ENCODE results near the gene TDRD9. TPM values are rescaled to one million over a fixed set of nuclear protein-coding genes. Genes with fewer than 3 reads are reported as not detected.

Gene TDRD9
- total RNA-seq, 6 experiments from 2014 or later: 0.31 to 0.86 (median 0.43) TPM; not detected in 1

DNA sequence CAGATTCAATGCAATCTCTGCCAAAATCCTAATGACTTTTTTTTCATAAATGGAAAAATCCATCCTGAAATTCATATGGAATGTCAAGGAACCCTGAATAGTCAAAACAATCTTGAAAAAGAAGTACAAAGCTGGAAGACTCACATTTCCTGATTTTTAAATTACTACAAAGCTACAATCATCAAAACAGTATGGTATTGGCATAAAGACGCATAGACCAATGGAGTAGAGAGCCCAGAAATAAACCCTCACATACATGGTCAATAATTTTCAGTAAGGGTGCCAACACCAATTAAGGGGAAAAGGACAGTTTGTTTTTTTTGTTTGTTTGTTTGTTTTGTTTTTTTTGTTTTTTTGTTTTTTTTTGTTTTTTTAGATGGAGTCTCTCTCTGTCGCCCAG is 18.7 kb downstream of the TDRD9 start:
- Histone ChIP-seq H3K4me1 (no peaks in the 10 kb centered on the region), H3K9me3 (no peaks in the 10 kb centered on the region), H3K27me3 (peaks cover 0 to 3% of the 10 kb centered on the region in 2 donors), H3K4me3 (no peak overlapping the region), H3K27ac (no peak overlapping the region), H3K36me3 (no peaks in the 10 kb centered on the region)
- WGBS (ENCODE audit: insufficient coverage, low coverage, low lambda C conversion rate, missing lambda C conversion rate): 90% methylated on average over 2 of the region's 2 CpGs
- intact Hi-C loops (cut with DNase I): loop anchor here in 1 of 2 donors (10.0 kb wide), 1 partner anchor 1098 kb away; no protein-coding TSS in a partner anchor
- TF ChIP-seq, protein P1, sequence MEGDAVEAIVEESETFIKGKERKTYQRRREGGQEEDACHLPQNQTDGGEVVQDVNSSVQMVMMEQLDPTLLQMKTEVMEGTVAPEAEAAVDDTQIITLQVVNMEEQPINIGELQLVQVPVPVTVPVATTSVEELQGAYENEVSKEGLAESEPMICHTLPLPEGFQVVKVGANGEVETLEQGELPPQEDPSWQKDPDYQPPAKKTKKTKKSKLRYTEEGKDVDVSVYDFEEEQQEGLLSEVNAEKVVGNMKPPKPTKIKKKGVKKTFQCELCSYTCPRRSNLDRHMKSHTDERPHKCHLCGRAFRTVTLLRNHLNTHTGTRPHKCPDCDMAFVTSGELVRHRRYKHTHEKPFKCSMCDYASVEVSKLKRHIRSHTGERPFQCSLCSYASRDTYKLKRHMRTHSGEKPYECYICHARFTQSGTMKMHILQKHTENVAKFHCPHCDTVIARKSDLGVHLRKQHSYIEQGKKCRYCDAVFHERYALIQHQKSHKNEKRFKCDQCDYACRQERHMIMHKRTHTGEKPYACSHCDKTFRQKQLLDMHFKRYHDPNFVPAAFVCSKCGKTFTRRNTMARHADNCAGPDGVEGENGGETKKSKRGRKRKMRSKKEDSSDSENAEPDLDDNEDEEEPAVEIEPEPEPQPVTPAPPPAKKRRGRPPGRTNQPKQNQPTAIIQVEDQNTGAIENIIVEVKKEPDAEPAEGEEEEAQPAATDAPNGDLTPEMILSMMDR (IDR thresholded peaks at IDR 0.05): no peak
- TF ChIP-seq POLR2A (IDR thresholded peaks at IDR 0.05): no peak
- no peak for DNase-seq
- ATAC-seq: no peak

DNA sequence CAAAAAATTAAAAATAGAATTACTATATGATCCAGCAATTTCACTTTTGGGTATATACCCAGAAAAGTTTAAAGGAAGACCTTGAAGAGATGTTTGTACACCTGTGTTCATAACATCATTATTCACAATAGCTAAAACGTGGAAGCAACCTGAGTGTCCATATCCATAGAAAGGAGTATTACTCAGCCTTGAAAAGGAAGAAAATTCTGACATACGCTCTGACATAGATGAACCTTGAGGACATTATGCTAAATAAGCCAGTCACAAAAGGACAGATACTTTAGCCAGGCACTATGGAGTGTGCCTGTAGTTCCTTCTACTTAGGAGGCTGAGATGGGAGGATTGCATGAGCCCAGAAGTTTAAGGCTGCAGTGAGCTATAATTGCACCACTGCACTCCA is 20.2 kb downstream of the TDRD9 start:
- DNase-seq: no peak
- intact Hi-C loops (cut with DNase I): loop anchor here in 1 of 2 donors (10.0 kb wide), 1 partner anchor 1096 kb away; no protein-coding TSS in a partner anchor
- Histone ChIP-seq H3K4me3 (no peak overlapping the region), H3K27me3 (peaks cover 0 to 3% of the 10 kb centered on the region in 2 donors), H3K27ac (no peak overlapping the region), H3K4me1 (no peaks in the 10 kb centered on the region), H3K36me3 (no peaks in the 10 kb centered on the region), H3K9me3 (no peaks in the 10 kb centered on the region)
- WGBS (ENCODE audit: insufficient coverage, low coverage, low lambda C conversion rate, missing lambda C conversion rate): 44% methylated on average over 1 of the region's 2 CpGs
- ATAC-seq: no peak
- TF ChIP-seq, protein P1 (IDR thresholded peaks at IDR 0.05): no peak
- TF ChIP-seq POLR2A (IDR thresholded peaks at IDR 0.05): no peak

DNA sequence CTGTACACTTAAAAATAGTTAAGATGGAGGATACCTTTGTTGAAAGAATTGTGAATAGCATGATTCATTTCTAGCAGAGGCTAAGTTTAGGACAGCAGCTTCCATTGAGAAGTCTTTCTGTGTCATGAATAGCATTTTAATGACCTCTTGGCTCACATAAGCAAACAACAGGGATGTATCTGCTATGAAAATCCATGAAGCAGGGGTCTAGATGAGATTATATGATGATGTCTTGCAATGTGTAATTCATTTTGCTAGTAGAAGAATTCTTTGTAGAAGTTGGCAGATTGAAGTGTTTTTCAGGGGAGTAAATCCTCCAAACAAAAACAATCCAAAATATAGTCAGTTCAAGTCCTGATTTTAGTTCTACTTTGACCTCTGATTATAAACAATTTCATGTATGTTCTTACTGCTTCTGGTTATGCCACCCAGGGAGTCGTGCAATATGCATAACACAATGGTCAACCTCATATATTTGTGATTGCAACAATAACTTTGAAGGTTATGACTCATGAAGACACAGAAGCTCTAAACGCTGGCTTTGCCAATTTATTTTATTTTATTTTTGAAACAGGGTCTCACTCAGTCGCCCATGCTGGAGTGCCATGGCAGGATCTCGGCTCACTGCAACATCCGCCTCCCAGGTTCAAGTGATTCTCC is 21.0 kb downstream of the TDRD9 start:
- DNase-seq (no peak), ATAC-seq (no peak)
- H3K27ac ChIP-seq: no peak overlapping the region
- H3K4me3 ChIP-seq: no peak overlapping the region
- no peaks in the 10 kb centered on the region for H3K36me3 ChIP-seq
- H3K27me3 ChIP-seq: peaks cover 0 to 3% of the 10 kb centered on the region in 2 donors
- no peaks in the 10 kb centered on the region for H3K9me3 ChIP-seq
- intact Hi-C loops (cut with DNase I): loop anchor here in 1 of 2 donors (10.0 kb wide), 1 partner anchor 1096 kb away; no protein-coding TSS in a partner anchor
- no peaks in the 10 kb centered on the region for H3K4me1 ChIP-seq
- WGBS (ENCODE audit: insufficient coverage, low coverage, low lambda C conversion rate, missing lambda C conversion rate): 56% methylated on average over 5 of the region's 5 CpGs
- TF ChIP-seq POLR2A (IDR thresholded peaks at IDR 0.05): no peak
- TF ChIP-seq, protein P1 (IDR thresholded peaks at IDR 0.05): no peak

DNA sequence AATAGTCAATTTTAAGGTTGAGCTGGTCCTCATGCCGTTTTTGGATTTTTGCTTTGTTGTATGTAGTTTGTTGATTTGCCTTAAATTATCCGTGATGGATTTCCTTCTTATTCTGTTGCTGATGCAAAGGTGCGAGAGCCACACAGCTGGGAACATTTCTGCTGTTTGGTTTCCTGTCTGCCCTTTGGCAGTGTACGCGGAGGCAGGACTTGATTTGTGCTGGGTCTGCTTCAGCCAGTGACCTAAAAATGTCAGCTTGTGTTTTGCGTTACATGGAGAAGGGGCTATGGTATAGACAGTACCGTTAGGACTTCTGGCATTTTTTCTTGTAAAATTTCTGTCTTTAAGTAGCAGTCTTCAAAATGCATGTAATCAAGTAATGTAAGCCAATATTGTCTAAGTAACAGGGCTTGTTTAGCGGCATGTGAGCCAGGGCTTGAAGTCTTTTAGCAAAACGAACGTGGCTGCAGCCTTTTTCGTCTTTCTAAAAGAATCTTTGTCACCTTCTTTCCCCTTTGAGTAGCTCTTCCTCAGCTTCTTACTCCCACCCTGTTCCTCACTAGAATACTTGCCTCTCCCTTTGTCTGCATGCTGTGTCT is 32.3 kb downstream of the TDRD9 start:
- no peak overlapping the region for H3K27ac ChIP-seq
- 50% methylated on average over 11 of the region's 11 CpGs for WGBS (ENCODE audit: insufficient coverage, low coverage, low lambda C conversion rate, missing lambda C conversion rate)
- no peaks in the 10 kb centered on the region for H3K36me3 ChIP-seq
- H3K27me3 ChIP-seq: no peaks in the 10 kb centered on the region
- H3K4me3 ChIP-seq: no peak overlapping the region
- no peaks in the 10 kb centered on the region for H3K4me1 ChIP-seq
- DNase-seq (no peak), ATAC-seq (no peak)
- TF ChIP-seq, protein P1 (IDR thresholded peaks at IDR 0.05): no peak
- TF ChIP-seq POLR2A (IDR thresholded peaks at IDR 0.05): no peak
- H3K9me3 ChIP-seq: no peaks in the 10 kb centered on the region
- intact Hi-C loops (cut with DNase I): no loop called here
